Right lobe of liver (tissue), 6 donors: ENCODE data around the gene ITM2C. TPM values are rescaled to one million over a fixed set of nuclear protein-coding genes. Genes with fewer than 3 reads are reported as not detected.

ENCODE experiments used
- ATAC-seq, 4 donors: fragments of 200-7000 bp; cut with Tn5 transposase; one replicate each; pipeline ENCODE4 v1.9.1; 2020; ENCODE audit warnings: mild to moderate bottlenecking in 4 of 4, moderate library complexity in 4 of 4
- DNase-seq, 3 donors: peaks; one replicate each; pipeline ENCODE4 v3.0.0-alpha.2; 2020
- H3K27ac ChIP-seq, 3 donors: fragments of 200-600 bp; one replicate each; pipeline ENCODE4 v1.8.0; 2022
- H3K27me3 ChIP-seq, 2 donors: fragments of 200-600 bp; one replicate each; pipeline ENCODE4 v1.8.0; 2022
- H3K36me3 ChIP-seq, 4 donors: fragments of 200-600 bp; sonication (generic) in 1 of 4; one replicate each; pipeline versions ENCODE4 v1.5.1 to v1.8.0; 2017 to 2022; ENCODE audit warnings: control low read depth in 1 of 4
- H3K4me1 ChIP-seq, 4 donors: fragments of 200-600 bp; sonication (generic) in 1 of 4; one replicate each; pipeline versions ENCODE4 v1.5.1 to v1.8.0; 2017 to 2022; ENCODE audit warnings: control low read depth in 1 of 4
- H3K4me3 ChIP-seq, 3 donors: fragments of 200-600 bp; one replicate each; pipeline ENCODE4 v1.8.0; 2022
- H3K9me3 ChIP-seq, 4 donors: fragments of 200-600 bp; sonication (generic) in 1 of 4; one replicate each; pipeline versions ENCODE4 v1.5.1 to v1.8.0; 2017 to 2022; ENCODE audit warnings: control low read depth in 1 of 4
- CTCF ChIP-seq, 4 donors: fragments of 200-600 bp in 3 of 4; fragments of 450-650 bp in 1 of 4; IDR thresholded peaks; one replicate each; pipeline versions ENCODE4 v1.5.1 to v1.8.0; 2016 to 2022; ENCODE audit warnings: antibody characterized with exemption in 4 of 4, mild to moderate bottlenecking in 2 of 4
- POLR2A ChIP-seq: fragments of 450-650 bp; IDR thresholded peaks from one replicate; pipeline ENCODE4 v1.6.1; 2017; ENCODE audit warnings: antibody characterized with exemption, mild to moderate bottlenecking
- WGBS: methylation state at CpG from one replicate; pipeline ENCODE4 v1.1.6; 2018; ENCODE audit warnings: low coverage, low lambda C conversion rate; ENCODE audit not compliant: insufficient coverage; ENCODE audit errors: missing lambda C conversion rate; 5-methylcytosine and 5-hydroxymethylcytosine counted together
- intact Hi-C, 2 donors: fragments of 100-400 bp; cut with DNase I; formaldehyde crosslinking; loops; one replicate each; pipeline versions ENCODE4 v1.11.2 to v1.14.1; 2022
- total RNA-seq, 6 experiments: library from RNA; depleted of rRNA in 2 of 6; stranded (reverse); fragments of >200 nt in 2 of 6; fragmentation: NEBNext Ultra II Directional in 3 of 6; extraction: Animal tissue kit (Norgen Biotek cat#: 25700) in 3 of 6; gene quantifications; one replicate each; pipeline versions ENCODE4 v1.1.0 to v1.2.4, GENCODE V29; 2016 to 2023
- donor health status: DM: no; HTN: yes; CAD: no.
- donor health status: DM: no; HTN: no; CAD: no.
- donor health status: DM: no; HTN: no; CAD: no.
- donor health status: DM: no; HTN: yes; CAD: no.
- donor health status: DM: no; HTN: yes; CAD: no.

Gene ITM2C
- total RNA-seq, 6 experiments from 2014 or later, result 11.1 to 26.9 (median 24.2) TPM

GRCh38 chr2:230904856-230905447 is 40.2 kb downstream of the ITM2C start:
- TF ChIP-seq CTCF (IDR thresholded peaks at IDR 0.05) (no peak), POLR2A (no peak)
- no peaks in the 10 kb centered on the region for H3K36me3 ChIP-seq
- H3K4me3 ChIP-seq, result no peak overlapping the region
- DNase-seq (peak in 2 of 3 donors; percentile 17 to 29), ATAC-seq (no peak)
- WGBS, result 66% methylated on average over 4 of the region's 15 CpGs
- intact Hi-C loops, result loop anchor here in 1 of 2 donors (5.0 kb wide), 1 partner anchor 82 kb away; no protein-coding TSS in a partner anchor
- no peaks in the 10 kb centered on the region for H3K9me3 ChIP-seq
- no peak overlapping the region for H3K27ac ChIP-seq
- no peaks in the 10 kb centered on the region for H3K27me3 ChIP-seq
- no peaks in the 10 kb centered on the region for H3K4me1 ChIP-seq

GRCh38 chr2:230905448-230906421 is 41.0 kb downstream of the ITM2C start:
- Histone ChIP-seq H3K27ac (no peak overlapping the region), H3K9me3 (no peaks in the 10 kb centered on the region), H3K4me3 (no peak overlapping the region), H3K36me3 (no peaks in the 10 kb centered on the region), H3K27me3 (no peaks in the 10 kb centered on the region), H3K4me1 (no peaks in the 10 kb centered on the region)
- DNase-seq (peak in 2 of 3 donors; percentile 28 to 46), ATAC-seq (no peak)
- intact Hi-C loops, result no loop called here
- 72% methylated on average over 4 of the region's 18 CpGs for WGBS
- no peak for TF ChIP-seq CTCF (IDR thresholded peaks at IDR 0.05)
- TF ChIP-seq POLR2A, result no peak

GRCh38 chr2:230906471-230907230 is 41.9 kb downstream of the ITM2C start:
- Histone ChIP-seq H3K4me3 (no peak overlapping the region), H3K9me3 (no peaks in the 10 kb centered on the region), H3K27me3 (no peaks in the 10 kb centered on the region), H3K4me1 (no peaks in the 10 kb centered on the region), H3K36me3 (no peaks in the 10 kb centered on the region), H3K27ac (no peak overlapping the region)
- DNase-seq (peak in 2 of 3 donors; percentile 23 to 42), ATAC-seq (no peak)
- 89% methylated on average over 7 of the region's 15 CpGs for WGBS
- intact Hi-C loops, result no loop called here
- TF ChIP-seq CTCF (IDR thresholded peaks at IDR 0.05) (no peak), POLR2A (no peak)

- H3K4me1 ChIP-seq, result no peaks in the 10 kb centered on the region
- DNase-seq, result peak in 2 of 3 donors; percentile 9 to 32
- 58% methylated on average over 4 of the region's 16 CpGs for WGBS
- no peaks in the 10 kb centered on the region for H3K27me3 ChIP-seq
- intact Hi-C loops, result no loop called here
- H3K36me3 ChIP-seq, result no peaks in the 10 kb centered on the region
- H3K9me3 ChIP-seq, result no peaks in the 10 kb centered on the region
- no peak for ATAC-seq
- no peak overlapping the region for H3K4me3 ChIP-seq
- H3K27ac ChIP-seq, result no peak overlapping the region
- TF ChIP-seq CTCF (IDR thresholded peaks at IDR 0.05) (no peak), POLR2A (no peak)
These were observed 42.8 kb downstream of the ITM2C start for GRCh38 chr2:230907361-230908091.
